WERI-Rb-1 (cell line): ENCODE measurements around the gene UBE2O.

Experiments used
- DNase-seq: peaks from one replicate; pipeline ENCODE4 v3.0.0-alpha.2; 2020
- H3K27ac ChIP-seq: fragments of 250-450 bp; sonication (Bioruptor Pico); 2 replicates; pipeline ENCODE4 v1.5.1; 2020; ENCODE audit warnings: mild to moderate bottlenecking, moderate library complexity
- H3K27me3 ChIP-seq: fragments of 250-450 bp; sonication (Bioruptor Pico); 2 replicates; pipeline ENCODE4 v1.5.1; 2021; ENCODE audit warnings: mild to moderate bottlenecking, low read depth, moderate library complexity; ENCODE audit not compliant: insufficient read depth, severe bottlenecking
- H3K36me3 ChIP-seq: fragments of 250-450 bp; sonication (Bioruptor Pico); 2 replicates; pipeline ENCODE4 v1.5.1; 2020; ENCODE audit warnings: mild to moderate bottlenecking, moderate library complexity
- H3K4me3 ChIP-seq: 2 replicates; pipeline ENCODE4 v1.5.1; 2011; ENCODE audit warnings: low read depth, mild to moderate bottlenecking, control low read depth, low read length
- H3K9me3 ChIP-seq: fragments of 250-450 bp; sonication (Bioruptor Pico); 2 replicates; pipeline ENCODE4 v1.5.1; 2021; ENCODE audit warnings: mild to moderate bottlenecking, moderate library complexity; ENCODE audit not compliant: severe bottlenecking
- TF ChIP-seq, protein P1 (sequence below): IDR thresholded peaks from 2 replicates; pipeline ENCODE4 v1.5.1; 2011; ENCODE audit warnings: low read depth, mild to moderate bottlenecking, control low read depth, inconsistent platforms, low read length

Gene UBE2O

GRCh38 chr17:76390003-76390421, 62.9 kb downstream of the UBE2O start:
- Histone ChIP-seq H3K9me3 (no peaks in the 10 kb centered on the region), H3K4me3 (no peak overlapping the region), H3K36me3 (peaks cover 56% of the 10 kb centered on the region), H3K27ac (no peak overlapping the region), H3K27me3 (peaks cover 6% of the 10 kb centered on the region)
- peak; percentile 59 for DNase-seq
- TF ChIP-seq, protein P1, sequence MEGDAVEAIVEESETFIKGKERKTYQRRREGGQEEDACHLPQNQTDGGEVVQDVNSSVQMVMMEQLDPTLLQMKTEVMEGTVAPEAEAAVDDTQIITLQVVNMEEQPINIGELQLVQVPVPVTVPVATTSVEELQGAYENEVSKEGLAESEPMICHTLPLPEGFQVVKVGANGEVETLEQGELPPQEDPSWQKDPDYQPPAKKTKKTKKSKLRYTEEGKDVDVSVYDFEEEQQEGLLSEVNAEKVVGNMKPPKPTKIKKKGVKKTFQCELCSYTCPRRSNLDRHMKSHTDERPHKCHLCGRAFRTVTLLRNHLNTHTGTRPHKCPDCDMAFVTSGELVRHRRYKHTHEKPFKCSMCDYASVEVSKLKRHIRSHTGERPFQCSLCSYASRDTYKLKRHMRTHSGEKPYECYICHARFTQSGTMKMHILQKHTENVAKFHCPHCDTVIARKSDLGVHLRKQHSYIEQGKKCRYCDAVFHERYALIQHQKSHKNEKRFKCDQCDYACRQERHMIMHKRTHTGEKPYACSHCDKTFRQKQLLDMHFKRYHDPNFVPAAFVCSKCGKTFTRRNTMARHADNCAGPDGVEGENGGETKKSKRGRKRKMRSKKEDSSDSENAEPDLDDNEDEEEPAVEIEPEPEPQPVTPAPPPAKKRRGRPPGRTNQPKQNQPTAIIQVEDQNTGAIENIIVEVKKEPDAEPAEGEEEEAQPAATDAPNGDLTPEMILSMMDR, result no peak

DNA sequence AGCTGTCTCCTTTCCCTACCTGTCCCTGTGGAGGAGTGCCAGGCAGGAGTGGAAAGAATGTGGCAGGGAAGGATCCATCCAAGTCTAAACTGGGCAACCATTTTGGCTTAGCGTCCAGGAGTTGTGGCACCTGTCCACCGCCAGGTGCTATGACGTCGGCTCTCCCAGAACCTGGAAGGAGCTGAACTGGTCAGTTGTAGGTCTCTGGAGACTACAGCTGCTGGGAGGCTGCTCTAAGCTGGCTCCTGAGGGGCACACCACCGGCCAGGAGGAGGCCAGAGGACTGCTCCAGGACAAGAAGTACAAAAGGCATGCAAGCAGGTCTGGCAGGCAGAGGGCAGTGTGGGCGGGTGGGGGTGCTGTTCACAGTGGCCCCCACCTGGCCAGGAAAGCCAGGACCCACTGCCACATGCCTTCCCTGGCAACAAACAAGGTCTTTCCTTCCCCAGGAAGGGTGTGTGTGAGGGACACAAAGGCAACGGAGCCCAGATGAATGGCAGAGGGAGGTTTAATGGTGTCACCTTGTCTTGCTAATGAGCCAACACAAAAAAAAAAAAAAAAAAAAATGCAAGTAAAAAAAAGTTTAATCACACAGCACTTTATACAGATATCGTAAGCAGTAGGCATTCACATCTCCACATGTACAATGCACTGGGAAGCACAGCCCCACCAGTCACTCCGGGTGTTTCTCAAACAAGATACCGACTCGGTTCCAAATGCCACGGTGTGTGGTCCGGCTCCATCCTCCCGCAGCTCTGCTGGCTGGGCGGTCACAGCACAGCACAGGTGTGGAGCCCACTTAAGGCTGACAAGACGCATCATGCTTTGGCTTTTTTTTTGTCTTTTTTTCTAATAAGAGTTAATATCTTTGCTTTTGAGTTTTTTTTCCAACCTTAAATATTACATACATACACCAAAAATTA, 63.7 kb downstream of the UBE2O start:
- no peak overlapping the region for H3K4me3 ChIP-seq
- H3K36me3 ChIP-seq, result peaks cover 48% of the 10 kb centered on the region
- H3K27ac ChIP-seq, result no peak overlapping the region
- DNase-seq, result no peak
- peaks cover 12% of the 10 kb centered on the region for H3K27me3 ChIP-seq
- no peaks in the 10 kb centered on the region for H3K9me3 ChIP-seq
- TF ChIP-seq, protein P1, result 0 out of 2 replicates have a peak, but pooled peaks have one; percentile 33

DNA sequence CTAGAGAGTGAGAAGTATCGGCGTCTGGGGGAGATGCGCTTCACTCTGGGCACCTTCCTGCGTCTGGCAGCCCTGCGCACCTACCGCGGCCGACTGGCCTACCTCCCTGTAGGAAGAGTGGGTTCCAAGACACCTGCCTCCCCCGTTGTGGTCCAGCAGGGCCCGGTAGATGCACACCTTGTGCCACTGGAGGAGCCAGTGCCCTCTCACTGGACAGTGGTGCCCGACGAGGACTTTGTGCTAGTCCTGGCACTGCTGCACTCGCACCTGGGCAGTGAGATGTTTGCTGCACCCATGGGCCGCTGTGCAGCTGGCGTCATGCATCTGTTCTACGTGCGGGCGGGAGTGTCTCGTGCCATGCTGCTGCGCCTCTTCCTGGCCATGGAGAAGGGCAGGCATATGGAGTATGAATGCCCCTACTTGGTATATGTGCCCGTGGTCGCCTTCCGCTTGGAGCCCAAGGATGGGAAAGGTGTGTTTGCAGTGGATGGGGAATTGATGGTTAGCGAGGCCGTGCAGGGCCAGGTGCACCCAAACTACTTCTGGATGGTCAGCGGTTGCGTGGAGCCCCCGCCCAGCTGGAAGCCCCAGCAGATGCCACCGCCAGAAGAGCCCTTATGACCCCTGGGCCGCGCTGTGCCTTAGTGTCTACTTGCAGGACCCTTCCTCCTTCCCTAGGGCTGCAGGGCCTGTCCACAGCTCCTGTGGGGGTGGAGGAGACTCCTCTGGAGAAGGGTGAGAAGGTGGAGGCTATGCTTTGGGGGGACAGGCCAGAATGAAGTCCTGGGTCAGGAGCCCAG, 65.8 kb downstream of the UBE2O start:
- Histone ChIP-seq H3K36me3 (peaks cover 30% of the 10 kb centered on the region), H3K27me3 (peaks cover 14% of the 10 kb centered on the region), H3K4me3 (no peak overlapping the region), H3K27ac (0 out of 2 replicates have a peak overlapping the region, but pooled peaks have one; percentile 13), H3K9me3 (no peaks in the 10 kb centered on the region)
- DNase-seq, result no peak
- TF ChIP-seq, protein P1, result no peak

- DNase-seq, result peak; percentile 88
- H3K27me3 ChIP-seq, result peaks cover 14% of the 10 kb centered on the region
- H3K4me3 ChIP-seq, result peak overlapping the region; percentile 74
- peak overlapping the region; percentile 9; the same call in 1 of the 2 replicates for H3K27ac ChIP-seq
- TF ChIP-seq, protein P1, result peak; percentile 92
- no peaks in the 10 kb centered on the region for H3K9me3 ChIP-seq
- H3K36me3 ChIP-seq, result peaks cover 22% of the 10 kb centered on the region
Measured at GRCh38 chr17:76385892-76386786, 66.8 kb downstream of the UBE2O start.
